AG10803 (cell line): Measurements from ENCODE around the gene GALNTL6.

Experiments used
- DNase-seq: peaks from one replicate; pipeline ENCODE4 v3.0.0; 2010; ENCODE audit warnings: low read depth
- H3K4me3 ChIP-seq: 2 replicates; pipeline ENCODE4 v1.5.1; 2011; ENCODE audit warnings: mild to moderate bottlenecking, low read length, control low read depth
- TF ChIP-seq, protein P1 (sequence below): conservative IDR thresholded peaks from 2 replicates; pipeline ENCODE4 v1.5.1; 2011; ENCODE audit warnings: mild to moderate bottlenecking, low read length, control low read depth, inconsistent platforms

Gene GALNTL6

DNA sequence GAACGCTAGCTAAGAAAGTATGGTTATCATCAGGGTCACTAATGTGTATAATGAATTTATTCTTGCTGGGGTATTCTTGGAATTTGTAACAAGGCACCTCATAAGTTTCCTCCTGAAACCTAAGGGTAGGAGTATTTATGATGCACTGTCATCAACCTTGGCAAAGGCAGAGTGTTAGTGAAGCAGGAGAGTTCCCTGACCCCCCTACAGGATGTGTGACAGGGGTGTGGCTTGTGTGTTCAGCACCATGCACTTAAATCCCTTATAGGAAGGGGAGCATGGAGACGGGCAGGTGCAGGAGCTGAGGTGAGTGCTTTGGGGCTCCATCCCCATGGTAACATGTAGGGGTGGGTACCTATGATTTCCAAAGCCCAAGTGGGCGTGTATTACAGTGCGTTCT lies 237.7 kb downstream of the GALNTL6 start:
- TF ChIP-seq, protein P1, sequence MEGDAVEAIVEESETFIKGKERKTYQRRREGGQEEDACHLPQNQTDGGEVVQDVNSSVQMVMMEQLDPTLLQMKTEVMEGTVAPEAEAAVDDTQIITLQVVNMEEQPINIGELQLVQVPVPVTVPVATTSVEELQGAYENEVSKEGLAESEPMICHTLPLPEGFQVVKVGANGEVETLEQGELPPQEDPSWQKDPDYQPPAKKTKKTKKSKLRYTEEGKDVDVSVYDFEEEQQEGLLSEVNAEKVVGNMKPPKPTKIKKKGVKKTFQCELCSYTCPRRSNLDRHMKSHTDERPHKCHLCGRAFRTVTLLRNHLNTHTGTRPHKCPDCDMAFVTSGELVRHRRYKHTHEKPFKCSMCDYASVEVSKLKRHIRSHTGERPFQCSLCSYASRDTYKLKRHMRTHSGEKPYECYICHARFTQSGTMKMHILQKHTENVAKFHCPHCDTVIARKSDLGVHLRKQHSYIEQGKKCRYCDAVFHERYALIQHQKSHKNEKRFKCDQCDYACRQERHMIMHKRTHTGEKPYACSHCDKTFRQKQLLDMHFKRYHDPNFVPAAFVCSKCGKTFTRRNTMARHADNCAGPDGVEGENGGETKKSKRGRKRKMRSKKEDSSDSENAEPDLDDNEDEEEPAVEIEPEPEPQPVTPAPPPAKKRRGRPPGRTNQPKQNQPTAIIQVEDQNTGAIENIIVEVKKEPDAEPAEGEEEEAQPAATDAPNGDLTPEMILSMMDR = no peak
- DNase-seq = no peak
- no peak overlapping the region for H3K4me3 ChIP-seq

DNA sequence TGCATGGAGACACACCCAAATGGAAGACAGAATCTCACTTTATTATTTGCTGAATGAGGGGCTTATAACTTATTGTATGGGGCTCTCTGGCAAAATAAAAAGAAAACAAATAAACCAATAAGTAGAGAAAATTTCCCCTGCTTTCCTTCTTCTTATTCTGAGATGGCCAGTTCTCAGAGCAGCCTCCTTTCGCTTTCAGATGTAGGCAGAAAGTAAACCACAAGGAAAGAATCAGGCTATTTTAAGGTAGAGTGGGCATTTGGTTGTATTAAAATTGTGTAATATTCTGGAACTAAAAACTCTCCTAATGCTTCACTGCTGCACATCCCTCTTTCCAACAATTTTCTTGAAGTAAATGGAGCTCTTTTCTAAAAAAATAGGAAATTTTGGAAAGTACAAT lies 241.8 kb downstream of the GALNTL6 start:
- DNase-seq = no peak
- TF ChIP-seq, protein P1 = no peak
- no peak overlapping the region for H3K4me3 ChIP-seq

DNA sequence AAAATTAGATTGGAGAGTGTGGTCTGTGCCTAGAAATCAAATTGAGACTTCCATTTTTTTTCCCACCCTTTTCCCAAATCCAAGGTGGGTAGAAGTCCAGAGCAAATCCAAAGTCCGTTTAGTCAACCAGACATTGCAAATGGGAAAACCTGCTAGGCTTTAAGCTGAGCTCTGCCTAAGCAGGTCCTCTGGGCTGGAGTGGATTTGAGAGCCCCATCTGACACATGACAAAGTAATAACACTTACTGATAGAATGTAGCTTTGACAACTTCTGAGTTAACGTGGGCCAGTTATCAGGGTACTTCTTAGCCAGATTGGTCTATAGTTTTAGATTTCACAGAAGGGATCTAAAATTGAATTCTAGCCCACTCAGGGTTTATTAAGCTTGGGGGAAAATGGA lies 242.3 kb downstream of the GALNTL6 start:
- TF ChIP-seq, protein P1 = no peak
- DNase-seq = no peak
- no peak overlapping the region for H3K4me3 ChIP-seq

DNA sequence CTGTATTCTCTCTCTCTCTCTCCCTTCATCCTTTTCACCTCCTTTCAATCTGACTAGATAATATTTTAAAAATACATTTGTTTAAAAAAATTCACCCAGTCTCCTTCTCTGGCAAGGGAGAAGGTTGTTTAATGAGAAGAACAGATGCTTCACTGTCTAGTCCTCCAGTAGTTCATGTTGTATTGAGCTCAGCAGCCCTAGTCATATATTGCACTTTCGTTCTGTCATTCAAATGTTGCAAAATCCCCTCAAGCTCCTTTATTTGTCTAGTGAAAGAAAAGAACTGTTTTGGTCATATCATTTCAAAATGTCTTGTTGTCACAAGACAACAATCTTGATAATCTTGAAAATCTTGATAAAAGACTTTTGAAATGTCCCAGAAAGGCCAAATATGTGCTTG lies 248.0 kb downstream of the GALNTL6 start:
- DNase-seq = no peak
- no peak overlapping the region for H3K4me3 ChIP-seq
- TF ChIP-seq, protein P1 = no peak

DNA sequence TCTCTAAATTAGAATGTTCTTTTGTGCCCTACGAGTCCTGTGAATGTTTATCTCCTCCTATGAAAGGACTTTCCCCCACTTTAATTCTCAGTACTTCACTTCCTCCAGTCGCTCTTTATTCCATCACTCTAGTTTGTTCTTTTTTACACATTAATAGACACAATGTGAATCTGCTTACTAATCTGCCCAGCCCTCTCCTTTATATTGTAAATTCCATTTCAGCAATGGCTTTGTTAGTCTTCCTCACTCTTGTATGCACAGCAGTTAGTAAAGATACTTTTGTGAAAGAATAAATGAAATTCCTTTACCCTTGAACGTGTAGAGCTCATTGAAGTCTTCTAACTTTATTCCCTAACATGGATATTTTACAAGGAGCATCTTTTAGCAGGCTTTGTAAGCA lies 255.3 kb downstream of the GALNTL6 start:
- no peak overlapping the region for H3K4me3 ChIP-seq
- TF ChIP-seq, protein P1 = no peak
- DNase-seq = no peak

DNA sequence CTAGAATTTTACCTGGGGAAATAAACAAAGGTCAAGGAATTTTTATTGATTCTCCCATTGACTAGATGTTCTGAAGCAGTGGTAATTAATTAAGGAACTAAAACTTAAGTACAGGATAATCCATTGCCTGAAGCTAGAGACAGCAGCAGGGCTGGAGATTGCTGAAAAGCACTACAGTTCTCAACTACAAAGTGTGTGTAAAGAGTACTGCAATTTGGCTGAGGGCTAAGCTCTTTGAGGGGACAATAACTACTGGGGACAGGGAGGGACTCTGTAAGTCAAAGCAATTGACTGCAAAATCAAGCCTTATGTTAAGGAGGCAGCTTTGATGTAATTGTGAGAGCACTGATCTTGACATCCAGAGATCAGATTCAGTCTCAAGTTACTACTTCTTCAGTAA lies 260.4 kb downstream of the GALNTL6 start:
- TF ChIP-seq, protein P1 = no peak
- DNase-seq = no peak
- no peak overlapping the region for H3K4me3 ChIP-seq

DNA sequence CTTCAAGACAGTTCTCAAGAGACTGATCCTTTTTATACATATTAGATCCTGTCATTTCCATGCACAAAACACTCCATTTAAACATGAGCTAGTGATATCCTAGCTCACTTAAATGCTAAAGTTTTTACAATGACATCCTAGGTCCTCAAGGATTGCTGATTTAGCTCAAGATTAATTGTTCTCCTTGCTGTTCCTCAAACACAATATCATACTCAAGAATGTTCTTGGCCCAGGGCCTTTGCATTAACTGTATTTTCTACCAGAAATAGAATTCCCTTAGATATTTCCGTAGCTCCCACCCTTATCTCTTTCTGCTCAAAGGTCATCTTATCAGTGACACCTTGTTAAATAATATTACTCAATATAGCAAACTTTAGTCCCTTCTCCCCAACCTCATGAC lies 270.1 kb downstream of the GALNTL6 start:
- TF ChIP-seq, protein P1 = no peak

More for the DNA sequence above, 270.1 kb downstream of the GALNTL6 start:
- no peak overlapping the region for H3K4me3 ChIP-seq
- DNase-seq = no peak
